ENCODE data around the gene IFI27L2. TPM values are rescaled to one million over a fixed set of nuclear protein-coding genes. Genes with fewer than 3 reads are reported as not detected.

The IFI27L2 gene
- total RNA-seq, 1 donor from 2014 or later: 61.8 TPM

DNA sequence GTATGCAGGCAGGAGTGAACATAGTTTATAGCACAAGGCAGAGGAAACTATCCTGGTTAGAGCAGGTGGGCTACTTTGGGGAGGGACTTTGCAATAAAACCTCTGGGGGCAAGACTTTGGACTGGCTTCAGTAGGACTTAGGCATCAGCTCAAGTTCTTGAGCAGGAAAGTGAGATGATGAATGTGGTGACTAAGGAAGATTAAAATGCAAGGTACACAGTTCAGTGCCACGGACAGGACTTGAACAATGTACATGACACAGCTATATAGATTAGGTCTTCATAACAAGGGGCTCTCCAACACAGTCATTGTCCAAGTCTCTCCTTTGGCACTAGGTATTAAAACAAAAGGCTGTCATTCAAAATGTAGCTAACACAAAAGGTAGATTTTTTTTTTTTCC is 23.3 kb upstream of the IFI27L2 start:
- DNase-seq (ENCODE audit: low spot score): no peak

GRCh38 chr14:94145902-94146527 is 16.6 kb upstream of the IFI27L2 start:
- DNase-seq (ENCODE audit: low spot score): no peak

DNA sequence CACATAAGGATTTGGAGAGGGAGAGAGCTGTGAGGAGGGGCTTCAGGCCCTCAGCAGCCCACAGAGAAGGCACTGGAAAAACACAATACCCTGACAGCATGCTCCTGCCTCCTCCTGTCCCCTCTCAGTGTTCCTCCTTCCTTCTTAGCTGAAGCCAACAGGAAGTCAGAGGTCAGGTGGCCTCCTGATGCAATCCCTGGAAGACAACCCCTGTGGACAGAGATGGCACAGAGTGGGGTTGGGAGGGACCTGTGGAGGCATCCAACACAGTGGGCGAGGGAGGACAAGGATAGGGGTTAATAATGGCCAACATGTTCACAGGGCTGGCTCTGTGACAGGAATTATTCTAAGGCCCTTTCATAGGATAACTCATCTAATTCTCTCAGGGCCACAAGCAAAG is 15.4 kb upstream of the IFI27L2 start:
- no peak for DNase-seq (ENCODE audit: low spot score)

DNA sequence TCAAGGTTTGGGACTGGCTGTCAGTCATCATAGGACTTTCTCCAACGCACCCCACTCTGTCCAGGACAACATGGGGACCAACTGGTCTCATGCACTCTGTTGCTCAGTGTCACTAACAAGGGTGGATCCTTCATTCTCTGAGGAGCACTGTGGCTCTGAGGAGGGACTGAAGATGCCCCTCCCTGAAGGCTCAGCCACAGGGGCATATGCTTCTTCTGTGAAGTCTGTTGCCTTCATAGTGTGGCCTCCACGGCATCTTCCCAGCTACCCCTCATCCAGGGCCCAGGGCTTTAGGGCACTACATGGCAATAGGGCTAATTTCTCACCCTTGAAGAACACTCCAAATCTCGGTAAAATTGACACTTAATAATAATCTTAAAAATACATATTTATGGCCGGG is 14.3 kb upstream of the IFI27L2 start:
- no peak for DNase-seq (ENCODE audit: low spot score)

DNA sequence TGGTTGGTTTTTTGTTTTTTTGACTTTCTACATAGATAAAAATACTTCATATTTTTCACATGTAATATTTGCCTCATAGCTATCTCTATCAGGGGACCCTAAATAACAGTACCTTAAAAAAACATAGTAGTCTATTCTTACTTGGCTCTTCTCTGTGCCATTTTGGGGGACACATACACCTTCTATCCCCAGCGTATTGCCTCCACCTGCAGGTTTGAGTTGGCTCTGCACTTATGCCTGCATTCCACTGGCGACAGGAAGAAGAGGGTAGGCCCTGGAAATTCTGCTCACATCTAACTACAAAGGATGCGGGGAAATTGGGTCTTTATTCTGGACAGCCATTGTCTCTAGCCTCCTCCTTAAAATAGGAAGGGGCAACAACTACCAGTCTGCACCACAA is 13.8 kb upstream of the IFI27L2 start:
- no peak for DNase-seq (ENCODE audit: low spot score)

- DNase-seq (ENCODE audit: low spot score): no peak
These were observed 13.4 kb upstream of the IFI27L2 start for GRCh38 chr14:94142836-94143235.

DNA sequence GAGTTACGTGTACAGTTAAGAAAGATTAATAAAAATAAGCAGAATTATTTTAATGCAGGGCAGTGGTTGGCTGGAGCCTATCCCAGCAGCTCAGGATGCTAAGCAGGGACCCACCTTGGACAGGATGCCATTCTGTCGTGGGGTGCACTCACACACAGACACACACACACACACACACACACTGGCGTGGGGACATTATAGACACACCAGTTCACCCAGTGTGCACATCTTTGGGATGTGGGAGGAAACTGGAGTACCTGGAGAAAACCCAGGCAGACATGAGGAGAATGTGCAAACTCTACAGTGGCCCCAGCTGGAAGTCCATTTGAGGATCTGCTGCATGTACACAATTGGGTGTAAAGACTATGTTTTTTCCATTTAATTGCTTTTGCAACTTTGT is 12.8 kb upstream of the IFI27L2 start:
- DNase-seq (ENCODE audit: low spot score): no peak

DNA sequence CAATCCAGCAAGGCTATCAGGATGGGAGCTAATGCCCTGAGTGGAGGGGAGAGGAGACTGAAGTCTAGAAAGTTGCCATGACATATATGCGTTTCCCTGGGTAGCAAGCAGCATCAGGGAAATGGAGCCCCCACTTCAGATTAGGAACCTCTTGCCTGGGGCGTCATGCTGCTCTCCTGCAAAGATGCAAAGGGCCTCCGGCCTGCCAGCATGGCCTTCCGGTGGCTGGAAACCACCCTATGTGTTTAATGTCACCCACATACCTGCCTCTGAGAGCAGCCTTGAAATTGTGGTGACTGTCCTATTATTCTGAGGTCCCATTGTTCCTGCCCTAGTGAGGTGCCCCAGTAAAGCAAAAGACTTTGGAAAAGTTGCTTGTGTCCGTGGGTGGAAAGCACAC is 10.0 kb upstream of the IFI27L2 start:
- no peak for DNase-seq (ENCODE audit: low spot score)

DNA sequence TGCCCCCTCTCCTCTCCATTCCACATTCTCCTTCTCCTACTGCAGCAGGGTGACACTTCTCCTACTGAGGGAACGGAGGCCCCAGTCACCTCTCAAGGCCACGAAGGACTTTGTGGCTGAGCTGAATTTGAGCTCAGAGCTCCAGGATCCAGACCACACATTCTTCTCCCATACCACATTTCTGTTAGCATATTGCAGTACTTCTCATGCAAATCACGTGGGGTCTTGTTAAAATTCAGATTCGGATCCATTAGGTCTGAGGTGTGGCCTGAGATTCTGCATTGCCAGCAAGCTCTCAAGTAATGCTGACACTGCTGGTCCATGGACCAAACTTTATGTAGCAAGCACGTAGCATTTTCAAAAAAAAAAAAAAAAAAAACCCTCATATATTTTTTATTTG is 9.6 kb upstream of the IFI27L2 start:
- DNase-seq (ENCODE audit: low spot score): no peak

- no peak for DNase-seq (ENCODE audit: low spot score)
These were observed 8.8 kb upstream of the IFI27L2 start for GRCh38 chr14:94138251-94138650.

- DNase-seq (ENCODE audit: low spot score): peak; percentile 92
These were observed 7.3 kb upstream of the IFI27L2 start for GRCh38 chr14:94136575-94137331.

DNA sequence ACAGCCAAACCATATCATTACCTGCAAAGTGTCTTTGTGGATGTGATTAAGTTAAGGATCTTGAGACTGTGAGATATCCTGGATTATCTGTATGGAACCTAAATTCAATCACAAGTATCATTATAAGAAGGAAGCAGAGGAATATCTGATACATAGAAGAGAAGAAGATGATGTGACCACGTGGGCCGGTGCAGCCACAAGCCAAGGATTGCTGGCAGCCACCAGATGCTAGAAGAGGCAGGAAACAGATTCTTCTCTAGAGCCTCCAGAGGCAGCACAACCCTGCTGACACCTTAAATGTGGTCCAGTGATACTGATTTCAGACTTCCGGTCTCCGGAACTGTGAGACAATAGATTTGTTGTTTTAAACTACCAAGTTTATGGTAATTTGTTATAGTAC is 6.1 kb upstream of the IFI27L2 start:
- DNase-seq (ENCODE audit: low spot score): no peak

DNA sequence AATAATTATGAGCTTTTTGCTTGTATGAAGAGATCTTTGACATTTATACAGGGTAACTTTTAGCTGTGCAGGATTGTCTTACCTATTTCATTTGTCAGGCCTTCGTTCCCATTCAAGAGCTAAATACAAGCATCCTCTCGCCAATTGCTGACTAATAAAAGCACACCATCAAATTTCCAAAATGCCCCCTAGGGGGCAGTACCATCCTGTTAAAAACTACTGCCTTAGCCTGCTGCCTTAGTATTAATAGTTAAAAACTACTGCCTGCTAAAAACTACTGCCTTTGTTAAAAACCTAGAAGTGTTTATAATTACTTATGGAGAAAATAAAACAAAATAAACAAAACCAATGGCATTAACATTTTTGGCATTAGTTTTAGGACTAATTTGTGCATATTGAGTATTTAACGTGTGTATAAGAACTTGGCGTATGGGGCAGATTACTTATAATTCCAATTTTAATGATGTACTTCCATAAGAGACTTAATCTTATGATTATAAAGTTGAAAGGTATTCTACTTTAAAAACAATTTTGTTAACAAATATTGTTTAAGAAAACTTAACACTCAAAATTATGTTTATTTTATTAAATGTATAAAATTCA is 3.0 kb upstream of the IFI27L2 start:
- DNase-seq (ENCODE audit: low spot score): peak; percentile 69

DNA sequence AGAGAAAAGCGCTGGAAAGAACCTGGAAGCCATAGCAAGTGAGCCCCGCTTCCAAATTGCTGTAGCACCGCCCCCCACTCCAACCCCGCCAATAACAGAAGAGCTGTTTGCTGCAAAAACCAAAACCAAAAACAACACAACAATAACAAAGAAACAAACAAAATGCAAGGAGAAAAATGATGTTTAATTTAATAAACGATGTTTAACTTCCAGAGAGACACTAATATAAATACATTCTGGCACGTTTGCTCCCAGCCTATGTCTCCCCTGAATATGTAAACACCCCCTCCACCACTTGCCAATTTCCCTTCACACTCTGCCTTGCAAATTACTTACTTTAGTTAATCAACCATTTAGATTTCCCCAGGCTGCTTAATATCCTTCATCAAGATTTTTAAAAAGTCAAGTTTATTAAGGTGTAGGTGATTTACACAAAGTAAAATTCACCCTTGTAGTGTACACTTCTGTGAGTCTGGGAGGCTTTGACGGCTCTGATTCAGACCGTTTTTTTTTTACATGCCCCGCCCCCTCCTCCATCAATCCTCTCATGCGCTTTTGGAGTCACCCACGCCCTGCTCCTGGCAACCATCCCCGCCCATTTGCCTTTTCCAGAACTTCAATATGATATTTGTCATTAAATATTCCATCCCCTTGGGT is 482 bp upstream of the IFI27L2 start:
- no peak for DNase-seq (ENCODE audit: low spot score)

DNA sequence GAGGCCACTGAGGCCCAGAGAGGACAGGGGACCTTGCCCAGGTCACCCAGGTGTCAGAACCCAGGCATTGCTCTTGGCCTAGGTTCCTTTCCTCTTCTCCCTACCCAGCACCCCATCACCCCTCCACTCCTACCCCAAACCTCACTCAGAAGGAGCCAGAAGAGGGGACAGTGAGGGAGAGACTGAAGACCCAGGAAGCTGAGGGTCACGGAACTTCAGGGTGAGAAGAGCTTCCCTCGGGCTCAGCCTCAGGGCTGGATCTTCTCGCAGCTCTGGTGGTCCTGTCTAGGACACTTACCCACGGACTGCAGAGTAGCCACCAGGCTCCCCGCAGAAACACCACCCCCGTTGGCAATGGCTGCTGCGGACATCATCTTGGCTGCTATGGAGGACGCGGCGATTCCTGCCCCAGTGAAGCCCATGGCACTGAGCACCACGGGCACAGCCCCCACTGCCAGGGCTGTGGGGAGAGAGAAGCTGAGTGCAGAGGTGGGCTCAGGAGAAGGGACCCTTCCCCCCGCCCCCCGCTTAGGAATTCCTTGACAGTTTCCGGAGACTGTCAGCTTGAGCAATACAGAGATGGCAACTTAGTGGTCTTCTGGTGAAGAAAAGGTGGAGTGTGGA is 1.1 kb downstream of the IFI27L2 start:
- no peak for DNase-seq (ENCODE audit: low spot score)

GRCh38 chr14:94127330-94127729 is 2.1 kb downstream of the IFI27L2 start:
- no peak for DNase-seq (ENCODE audit: low spot score)

DNA sequence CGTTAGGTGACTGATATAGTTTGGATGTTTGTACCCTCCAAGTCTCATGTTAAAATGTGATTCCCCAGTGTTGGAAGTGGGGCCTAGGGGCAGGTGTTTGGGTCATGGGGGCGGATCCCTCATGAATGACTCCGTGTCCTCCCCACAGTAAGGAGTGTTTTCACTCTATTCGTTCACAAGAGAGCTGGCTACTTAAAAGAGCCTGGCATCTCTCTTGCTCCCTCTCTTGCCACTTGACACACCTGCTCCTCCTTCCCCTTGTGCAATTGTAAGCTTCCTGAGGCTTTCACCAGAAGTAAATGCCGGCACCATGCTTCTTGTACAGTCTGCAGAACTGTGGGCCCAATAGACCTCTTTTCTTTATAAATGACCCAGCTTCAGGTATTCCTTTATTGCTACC is 2.6 kb downstream of the IFI27L2 start:
- DNase-seq (ENCODE audit: low spot score): no peak

- DNase-seq (ENCODE audit: low spot score): no peak
These were observed 3.1 kb downstream of the IFI27L2 start for GRCh38 chr14:94126419-94126677.

- DNase-seq (ENCODE audit: low spot score): no peak
These were observed 3.6 kb downstream of the IFI27L2 start for GRCh38 chr14:94125659-94126418.

DNA sequence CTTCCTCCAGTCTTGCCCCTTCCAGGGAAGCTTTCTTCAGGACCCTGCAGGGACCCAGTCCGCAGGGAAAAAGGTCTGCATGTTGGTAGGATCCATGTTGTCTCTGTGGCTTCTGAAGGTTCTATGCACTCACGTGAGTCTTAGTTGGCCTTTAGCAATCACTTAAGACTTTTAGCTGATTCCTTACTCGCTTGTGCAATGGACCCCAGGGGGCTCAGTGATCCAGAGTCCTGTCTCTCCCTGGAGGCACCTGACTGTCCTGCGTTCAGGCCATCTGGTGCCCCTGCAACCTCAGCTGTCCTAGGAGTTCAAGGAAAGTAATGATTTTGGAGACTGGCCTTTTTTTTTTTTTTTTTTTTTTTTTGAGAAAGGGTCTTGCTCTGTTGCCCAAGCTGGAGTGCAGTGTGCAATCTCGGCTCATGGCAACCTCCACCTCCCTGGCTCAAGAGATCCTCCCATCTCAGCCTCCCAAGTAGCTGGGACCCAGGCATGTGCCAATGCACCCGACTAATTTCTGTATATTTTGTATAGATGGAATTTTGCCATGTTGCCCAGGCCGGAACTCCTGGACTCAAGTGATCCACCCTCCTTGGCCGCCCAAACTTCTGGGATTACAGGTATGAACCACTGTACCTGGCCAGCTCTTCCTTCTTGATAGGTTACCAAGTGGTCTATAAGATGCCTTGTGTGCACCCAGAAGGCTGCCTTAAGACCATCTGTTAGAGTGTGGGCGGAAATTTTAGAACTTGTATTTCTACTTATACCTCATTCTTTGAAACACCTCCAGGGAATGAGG is 4.6 kb downstream of the IFI27L2 start:
- peak; percentile 9 for DNase-seq (ENCODE audit: low spot score)

GRCh38 chr14:94123868-94124267 is 5.5 kb downstream of the IFI27L2 start:
- DNase-seq (ENCODE audit: low spot score): peak; percentile 8
